Measurements from ENCODE around the gene PACSIN3.

The PACSIN3 gene

DNA sequence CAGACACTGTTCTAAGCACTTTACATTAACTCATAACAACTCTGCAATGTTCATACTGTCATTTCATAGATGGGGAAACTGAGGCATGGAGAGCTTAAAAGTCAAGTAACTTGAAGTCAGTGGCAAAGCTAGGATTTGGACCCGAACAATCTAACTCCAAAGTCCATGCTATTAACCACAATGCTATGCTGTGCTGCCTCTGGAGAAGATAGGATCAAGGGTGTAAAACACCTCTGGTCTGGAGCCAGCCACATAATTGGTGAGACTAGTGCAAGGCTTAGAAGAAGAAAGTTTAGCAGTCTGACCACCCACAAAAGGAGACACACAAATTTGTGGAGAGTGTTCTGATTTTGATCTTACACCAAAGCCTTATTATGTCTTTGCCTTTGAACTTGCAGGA, 53.3 kb downstream of the PACSIN3 start:
- no peak overlapping the region for H3K4me3 ChIP-seq (ENCODE audit: low read length)

DNA sequence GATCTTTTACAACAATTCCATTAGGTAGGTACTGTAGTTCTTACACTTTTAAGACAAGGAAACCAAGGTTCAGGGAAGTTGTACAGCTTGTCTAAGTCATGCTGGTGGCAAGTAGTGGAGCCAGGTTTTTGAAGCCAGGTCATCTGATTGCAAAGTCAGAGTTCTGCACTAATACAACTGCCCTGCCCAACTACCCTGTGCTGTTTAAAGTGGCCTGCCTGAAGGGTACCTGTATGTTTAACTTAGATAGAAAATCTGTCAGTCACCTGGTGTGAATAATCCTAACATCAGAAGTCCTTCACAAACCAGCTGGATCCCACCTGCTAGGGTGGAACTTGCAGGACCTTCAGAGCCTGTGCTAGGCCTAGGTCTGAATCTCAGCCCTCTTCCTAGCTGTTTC, 53.7 kb downstream of the PACSIN3 start:
- TF ChIP-seq, protein P1, sequence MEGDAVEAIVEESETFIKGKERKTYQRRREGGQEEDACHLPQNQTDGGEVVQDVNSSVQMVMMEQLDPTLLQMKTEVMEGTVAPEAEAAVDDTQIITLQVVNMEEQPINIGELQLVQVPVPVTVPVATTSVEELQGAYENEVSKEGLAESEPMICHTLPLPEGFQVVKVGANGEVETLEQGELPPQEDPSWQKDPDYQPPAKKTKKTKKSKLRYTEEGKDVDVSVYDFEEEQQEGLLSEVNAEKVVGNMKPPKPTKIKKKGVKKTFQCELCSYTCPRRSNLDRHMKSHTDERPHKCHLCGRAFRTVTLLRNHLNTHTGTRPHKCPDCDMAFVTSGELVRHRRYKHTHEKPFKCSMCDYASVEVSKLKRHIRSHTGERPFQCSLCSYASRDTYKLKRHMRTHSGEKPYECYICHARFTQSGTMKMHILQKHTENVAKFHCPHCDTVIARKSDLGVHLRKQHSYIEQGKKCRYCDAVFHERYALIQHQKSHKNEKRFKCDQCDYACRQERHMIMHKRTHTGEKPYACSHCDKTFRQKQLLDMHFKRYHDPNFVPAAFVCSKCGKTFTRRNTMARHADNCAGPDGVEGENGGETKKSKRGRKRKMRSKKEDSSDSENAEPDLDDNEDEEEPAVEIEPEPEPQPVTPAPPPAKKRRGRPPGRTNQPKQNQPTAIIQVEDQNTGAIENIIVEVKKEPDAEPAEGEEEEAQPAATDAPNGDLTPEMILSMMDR (conservative IDR thresholded peaks at IDR 0.05; ENCODE audit: low read depth, low read length): no peak
- no peak overlapping the region for H3K4me3 ChIP-seq (ENCODE audit: low read length)
- DNase-seq (ENCODE audit: low read depth): no peak

More for the DNA sequence above, 53.3 kb downstream of the PACSIN3 start:
- TF ChIP-seq, protein P1 (conservative IDR thresholded peaks at IDR 0.05; ENCODE audit: low read depth, low read length): no peak
- DNase-seq (ENCODE audit: low read depth): no peak

GRCh38 chr11:47131136-47131535, 55.1 kb downstream of the PACSIN3 start:
- no peak overlapping the region for H3K4me3 ChIP-seq (ENCODE audit: low read length)
- DNase-seq (ENCODE audit: low read depth): no peak
- TF ChIP-seq, protein P1 (conservative IDR thresholded peaks at IDR 0.05; ENCODE audit: low read depth, low read length): no peak

DNA sequence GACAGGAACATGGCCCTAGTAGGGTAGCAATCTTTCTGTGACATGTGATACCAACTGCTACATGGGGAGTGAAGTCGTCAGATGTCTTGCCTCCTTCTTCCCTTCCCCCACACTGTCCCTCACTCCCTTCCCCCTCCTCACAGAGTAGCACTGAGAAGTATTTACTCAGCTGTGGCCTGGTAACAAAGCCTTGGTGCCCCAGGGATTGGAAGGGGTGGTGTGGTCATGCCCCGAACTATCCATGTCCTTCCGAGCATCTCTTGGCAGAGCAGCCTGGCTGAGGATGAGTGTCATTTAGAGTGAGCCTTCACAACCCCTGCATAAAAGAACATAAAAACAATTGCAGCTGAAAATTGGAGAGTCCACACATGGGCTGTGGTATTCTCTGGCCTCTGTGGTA, 55.7 kb downstream of the PACSIN3 start:
- no peak overlapping the region for H3K4me3 ChIP-seq (ENCODE audit: low read length)
- TF ChIP-seq, protein P1 (conservative IDR thresholded peaks at IDR 0.05; ENCODE audit: low read depth, low read length): no peak

More for the DNA sequence above, 55.7 kb downstream of the PACSIN3 start:
- no peak for DNase-seq (ENCODE audit: low read depth)
